DND-41 (cell line): ENCODE results near the gene GREB1L.

Experiments used
- ATAC-seq: fragments of 200-7000 bp; cut with Tn5 transposase; 3 replicates; pipeline ENCODE4 v1.9.1; 2021; ENCODE audit warnings: low read depth; ENCODE audit not compliant: insufficient read depth
- DNase-seq: peaks from one replicate; pipeline ENCODE4 v3.0.0-alpha.2; 2020
- H2AFZ ChIP-seq: 2 replicates; pipeline ENCODE4 v1.6.0; 2012; ENCODE audit warnings: low read depth, low read length
- H3K27ac ChIP-seq: 2 replicates; pipeline ENCODE4 v1.5.1; 2012; ENCODE audit warnings: low read length, inconsistent platforms
- H3K27me3 ChIP-seq: fragments of 200-600 bp; sonication (generic); 2 replicates; pipeline ENCODE4 v1.6.0; 2012; ENCODE audit warnings: low read length, mild to moderate bottlenecking, inconsistent platforms; ENCODE audit not compliant: insufficient read depth, poor library complexity
- H3K36me3 ChIP-seq: 2 replicates; pipeline ENCODE4 v1.5.1; 2012; ENCODE audit warnings: low read length, inconsistent platforms; ENCODE audit not compliant: insufficient read depth
- H3K4me1 ChIP-seq: 2 replicates; pipeline ENCODE4 v1.5.1; 2012; ENCODE audit warnings: mild to moderate bottlenecking, low read length; ENCODE audit not compliant: insufficient read depth
- H3K4me2 ChIP-seq: 2 replicates; pipeline ENCODE4 v1.6.0; 2012; ENCODE audit warnings: mild to moderate bottlenecking, moderate library complexity, low read length, inconsistent platforms; ENCODE audit not compliant: insufficient read depth
- H3K4me3 ChIP-seq, 2 experiments: fragments of 200-600 bp in 1 of 2; shearing (Covaris generic) in 1 of 2; 2 replicates each; pipeline ENCODE4 v1.5.1; 2012 to 2016; ENCODE audit warnings: inconsistent platforms in 2 of 2, low read length in 2 of 2, mild to moderate bottlenecking in 2 of 2, low read depth in 1 of 2, moderate library complexity in 1 of 2
- H3K79me2 ChIP-seq: 2 replicates; pipeline ENCODE4 v1.6.0; 2012; ENCODE audit warnings: low read length, inconsistent platforms; ENCODE audit not compliant: insufficient read depth
- H3K9ac ChIP-seq: 2 replicates; pipeline ENCODE4 v1.6.0; 2012; ENCODE audit warnings: low read depth, mild to moderate bottlenecking, inconsistent platforms, low read length, moderate library complexity
- H3K9me3 ChIP-seq: 2 replicates; pipeline ENCODE4 v1.5.1; 2012; ENCODE audit warnings: low read length, moderate library complexity, mild to moderate bottlenecking, inconsistent platforms; ENCODE audit not compliant: insufficient read depth, severe bottlenecking
- H4K20me1 ChIP-seq: 2 replicates; pipeline ENCODE4 v1.6.0; 2012; ENCODE audit warnings: low read length; ENCODE audit not compliant: insufficient read depth
- EZH2 ChIP-seq: IDR thresholded peaks from 3 replicates; pipeline ENCODE4 v1.6.1; 2012; ENCODE audit warnings: borderline replicate concordance, low read depth, mild to moderate bottlenecking, moderate library complexity, low read length, inconsistent platforms; ENCODE audit not compliant: severe bottlenecking
- TF ChIP-seq, protein P1 (sequence below): IDR thresholded peaks from 2 replicates; pipeline ENCODE4 v1.5.1; 2012; ENCODE audit warnings: borderline replicate concordance, low read length, moderate library complexity, mild to moderate bottlenecking; ENCODE audit not compliant: poor library complexity, severe bottlenecking; ENCODE audit errors: extremely low read depth

Gene GREB1L

DNA sequence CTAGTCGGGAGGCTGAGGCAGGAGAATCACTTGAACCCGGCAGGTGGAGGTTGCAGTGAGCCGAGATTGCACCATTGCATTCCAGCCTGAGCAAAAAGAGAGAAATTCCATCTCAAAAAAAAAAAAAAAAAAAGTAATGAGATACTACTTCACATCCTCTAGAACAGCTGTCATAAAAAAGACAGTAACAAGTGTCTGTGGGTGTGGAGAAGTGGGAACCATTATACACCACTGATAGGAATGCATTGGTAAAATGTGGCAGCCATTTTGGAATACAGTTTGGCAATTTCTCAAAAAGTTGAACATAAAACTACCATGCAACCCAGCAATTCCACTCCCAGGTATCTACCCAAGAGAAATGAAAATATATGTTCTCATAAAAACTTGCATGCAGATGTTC, 166.6 kb downstream of the GREB1L start:
- peaks cover 8% of the 10 kb centered on the region for H3K27me3 ChIP-seq
- TF ChIP-seq EZH2: no peak
- TF ChIP-seq, protein P1, sequence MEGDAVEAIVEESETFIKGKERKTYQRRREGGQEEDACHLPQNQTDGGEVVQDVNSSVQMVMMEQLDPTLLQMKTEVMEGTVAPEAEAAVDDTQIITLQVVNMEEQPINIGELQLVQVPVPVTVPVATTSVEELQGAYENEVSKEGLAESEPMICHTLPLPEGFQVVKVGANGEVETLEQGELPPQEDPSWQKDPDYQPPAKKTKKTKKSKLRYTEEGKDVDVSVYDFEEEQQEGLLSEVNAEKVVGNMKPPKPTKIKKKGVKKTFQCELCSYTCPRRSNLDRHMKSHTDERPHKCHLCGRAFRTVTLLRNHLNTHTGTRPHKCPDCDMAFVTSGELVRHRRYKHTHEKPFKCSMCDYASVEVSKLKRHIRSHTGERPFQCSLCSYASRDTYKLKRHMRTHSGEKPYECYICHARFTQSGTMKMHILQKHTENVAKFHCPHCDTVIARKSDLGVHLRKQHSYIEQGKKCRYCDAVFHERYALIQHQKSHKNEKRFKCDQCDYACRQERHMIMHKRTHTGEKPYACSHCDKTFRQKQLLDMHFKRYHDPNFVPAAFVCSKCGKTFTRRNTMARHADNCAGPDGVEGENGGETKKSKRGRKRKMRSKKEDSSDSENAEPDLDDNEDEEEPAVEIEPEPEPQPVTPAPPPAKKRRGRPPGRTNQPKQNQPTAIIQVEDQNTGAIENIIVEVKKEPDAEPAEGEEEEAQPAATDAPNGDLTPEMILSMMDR: no peak
- no peak overlapping the region for H3K4me2 ChIP-seq
- no peak for DNase-seq
- H3K9me3 ChIP-seq: no peaks in the 10 kb centered on the region
- no peaks in the 10 kb centered on the region for H3K79me2 ChIP-seq
- no peak overlapping the region for H2AFZ ChIP-seq
- H4K20me1 ChIP-seq: no peaks in the 10 kb centered on the region
- no peak overlapping the region for H3K4me3 ChIP-seq
- H3K36me3 ChIP-seq: no peaks in the 10 kb centered on the region
- no peaks in the 10 kb centered on the region for H3K4me1 ChIP-seq
- no peak overlapping the region for H3K27ac ChIP-seq
- no peak for ATAC-seq
- no peak overlapping the region for H3K9ac ChIP-seq

DNA sequence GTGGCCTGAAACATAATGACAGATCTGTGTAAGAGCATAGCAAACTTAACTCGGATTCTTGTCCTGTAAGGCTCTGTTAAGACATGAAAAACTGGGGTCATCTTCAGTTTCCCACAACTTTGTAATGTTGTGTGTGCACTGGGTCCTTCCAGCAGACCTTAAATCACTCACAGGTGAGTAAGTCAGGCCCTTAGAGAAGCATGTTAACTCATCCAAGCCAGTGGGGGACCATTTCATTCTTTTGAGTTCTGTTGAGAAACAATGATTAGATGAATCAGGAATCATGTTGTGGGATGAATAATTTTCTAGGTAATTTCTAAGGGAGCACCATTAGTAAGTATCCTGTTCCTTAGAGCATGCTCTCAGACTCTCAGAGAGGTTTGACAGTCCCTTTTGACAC, 191.4 kb downstream of the GREB1L start:
- Histone ChIP-seq H3K9me3 (no peaks in the 10 kb centered on the region), H3K27ac (no peak overlapping the region), H3K4me3 (no peak overlapping the region), H3K4me2 (no peak overlapping the region), H3K27me3 (no peaks in the 10 kb centered on the region), H3K9ac (no peak overlapping the region), H3K79me2 (no peaks in the 10 kb centered on the region), H3K4me1 (no peaks in the 10 kb centered on the region), H2AFZ (no peak overlapping the region), H4K20me1 (no peaks in the 10 kb centered on the region), H3K36me3 (no peaks in the 10 kb centered on the region)
- DNase-seq: no peak
- no peak for TF ChIP-seq EZH2
- ATAC-seq: no peak

DNA sequence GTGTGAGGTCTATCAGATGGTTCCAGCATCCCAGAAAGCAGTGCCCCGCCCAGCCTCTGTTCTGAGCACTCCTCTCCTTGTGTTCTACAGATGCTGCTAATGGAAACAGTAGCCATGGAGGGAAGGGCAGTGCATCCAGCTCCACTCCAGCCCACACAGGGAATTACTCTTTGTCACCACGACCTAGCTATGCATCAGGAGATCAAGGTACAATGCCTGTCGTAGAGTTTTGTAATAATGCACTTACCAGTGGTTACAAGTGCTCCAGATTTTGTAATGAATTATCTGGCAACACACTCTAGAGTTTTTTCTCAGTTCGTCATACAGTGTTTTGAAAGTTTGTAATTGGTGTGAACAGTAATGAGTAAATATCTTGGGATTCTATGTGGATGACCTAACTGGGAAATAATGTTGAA, 197.4 kb downstream of the GREB1L start:
- Histone ChIP-seq H3K4me1 (no peaks in the 10 kb centered on the region), H3K27me3 (peaks cover 4% of the 10 kb centered on the region), H2AFZ (no peak overlapping the region), H3K9me3 (no peaks in the 10 kb centered on the region), H3K36me3 (no peaks in the 10 kb centered on the region), H4K20me1 (no peaks in the 10 kb centered on the region), H3K4me2 (no peak overlapping the region), H3K79me2 (no peaks in the 10 kb centered on the region), H3K9ac (no peak overlapping the region), H3K4me3 (no peak overlapping the region), H3K27ac (no peak overlapping the region)
- TF ChIP-seq, protein P1: no peak
- no peak for TF ChIP-seq EZH2
- no peak for ATAC-seq
- no peak for DNase-seq

DNA sequence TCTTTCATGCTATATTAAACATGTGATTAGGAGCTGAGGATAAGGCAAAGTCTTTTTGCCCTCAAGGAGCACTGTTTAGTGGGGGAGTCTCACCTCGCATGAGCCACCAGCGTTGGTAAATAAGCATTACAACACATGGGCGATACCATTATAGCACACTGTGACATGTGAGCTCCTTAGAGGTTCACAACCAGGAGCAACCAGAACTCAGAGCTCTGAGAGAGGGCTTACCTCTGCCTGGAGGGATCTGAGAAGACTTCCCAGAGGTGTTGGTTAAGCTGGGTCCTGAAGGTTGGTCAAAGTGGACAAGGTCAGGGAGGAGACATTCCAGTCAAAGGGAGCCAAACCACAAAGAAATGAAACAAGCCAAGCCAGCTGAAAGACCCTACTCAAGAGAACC, 199.6 kb downstream of the GREB1L start:
- no peak overlapping the region for H2AFZ ChIP-seq
- no peaks in the 10 kb centered on the region for H3K79me2 ChIP-seq
- H3K9me3 ChIP-seq: no peaks in the 10 kb centered on the region
- no peaks in the 10 kb centered on the region for H3K4me1 ChIP-seq
- TF ChIP-seq, protein P1: no peak
- TF ChIP-seq EZH2: no peak
- no peak overlapping the region for H3K27ac ChIP-seq
- peaks cover 4% of the 10 kb centered on the region for H3K27me3 ChIP-seq
- DNase-seq: no peak
- no peak overlapping the region for H3K9ac ChIP-seq
- ATAC-seq: no peak
- no peaks in the 10 kb centered on the region for H3K36me3 ChIP-seq
- H4K20me1 ChIP-seq: no peaks in the 10 kb centered on the region
- no peak overlapping the region for H3K4me3 ChIP-seq
- H3K4me2 ChIP-seq: no peak overlapping the region
